Transverse colon (tissue), 3 donors: ENCODE results near the gene LYRM7.

Experiments used
- CTCF ChIP-seq, 5 experiments: fragments of 200-600 bp in 3 of 5; fragments of 450-650 bp in 2 of 5; sonication (generic) in 3 of 5; IDR thresholded peaks; 1 replicate in 2 of 5; 2 replicates in 3 of 5; pipeline ENCODE4 v1.5.1; 2016 to 2017; ENCODE audit warnings: antibody characterized with exemption in 5 of 5, inconsistent platforms in 3 of 5, mild to moderate bottlenecking in 2 of 5, moderate library complexity in 1 of 5
- EP300 ChIP-seq: sonication (generic); formaldehyde crosslinking; IDR thresholded peaks from one replicate; pipeline ENCODE4 v1.6.1; 2017; ENCODE audit warnings: antibody characterized with exemption, low read depth

- TF ChIP-seq CTCF (IDR thresholded peaks at IDR 0.05) (no peak), EP300 (no peak)
Measured at GRCh38 chr5:131182839-131183238, 12.1 kb downstream of the LYRM7 start.
